Mesothelial cell of epicardium (in vitro differentiated cells): ENCODE measurements around the gene ELK3. TPM values are rescaled to one million over a fixed set of nuclear protein-coding genes. Genes with fewer than 3 reads are reported as not detected.

Experiments
- DNase-seq, 2 experiments: peaks; one replicate each; pipeline ENCODE4 v3.0.0; 2021; ENCODE audit warnings: low spot score in 2 of 2; ENCODE audit not compliant: unreplicated experiment in 2 of 2
- H3K27ac Mint-ChIP-seq: 2 replicates; pipeline ENCODE4 v1.8.0; 2021; ENCODE audit warnings: mixed read lengths
- H3K27me3 Mint-ChIP-seq: 2 replicates; pipeline ENCODE4 v1.8.0; 2021; ENCODE audit warnings: low read depth, mixed read lengths
- H3K36me3 Mint-ChIP-seq: 2 replicates; pipeline ENCODE4 v1.8.0; 2021; ENCODE audit warnings: mixed read lengths
- H3K4me1 Mint-ChIP-seq: 2 replicates; pipeline ENCODE4 v1.8.0; 2021; ENCODE audit warnings: mixed read lengths
- H3K4me3 Mint-ChIP-seq: 2 replicates; pipeline ENCODE4 v1.8.0; 2021; ENCODE audit warnings: mild to moderate bottlenecking, moderate library complexity, mixed read lengths
- H3K9me3 Mint-ChIP-seq: 2 replicates; pipeline ENCODE4 v1.8.0; 2021; ENCODE audit warnings: mixed read lengths
- total RNA-seq: library from RNA; stranded (reverse); gene quantifications from 3 replicates; pipeline ENCODE4 v1.2.1, GENCODE V29; 2021
- TF ChIP-seq, protein P1 (sequence below): fragments of 200-600 bp; sonication (generic); IDR thresholded peaks from one replicate; pipeline ENCODE4 v1.5.0; 2021; ENCODE audit warnings: antibody characterized with exemption; ENCODE audit not compliant: unreplicated experiment

The ELK3 gene
- total RNA-seq, 1 donor from 2014 or later, result 27.2 TPM

- no peaks in the 10 kb centered on the region for H3K9me3 Mint-ChIP-seq
- no peak overlapping the region for H3K4me3 Mint-ChIP-seq
- no peak for DNase-seq
- TF ChIP-seq, protein P1, sequence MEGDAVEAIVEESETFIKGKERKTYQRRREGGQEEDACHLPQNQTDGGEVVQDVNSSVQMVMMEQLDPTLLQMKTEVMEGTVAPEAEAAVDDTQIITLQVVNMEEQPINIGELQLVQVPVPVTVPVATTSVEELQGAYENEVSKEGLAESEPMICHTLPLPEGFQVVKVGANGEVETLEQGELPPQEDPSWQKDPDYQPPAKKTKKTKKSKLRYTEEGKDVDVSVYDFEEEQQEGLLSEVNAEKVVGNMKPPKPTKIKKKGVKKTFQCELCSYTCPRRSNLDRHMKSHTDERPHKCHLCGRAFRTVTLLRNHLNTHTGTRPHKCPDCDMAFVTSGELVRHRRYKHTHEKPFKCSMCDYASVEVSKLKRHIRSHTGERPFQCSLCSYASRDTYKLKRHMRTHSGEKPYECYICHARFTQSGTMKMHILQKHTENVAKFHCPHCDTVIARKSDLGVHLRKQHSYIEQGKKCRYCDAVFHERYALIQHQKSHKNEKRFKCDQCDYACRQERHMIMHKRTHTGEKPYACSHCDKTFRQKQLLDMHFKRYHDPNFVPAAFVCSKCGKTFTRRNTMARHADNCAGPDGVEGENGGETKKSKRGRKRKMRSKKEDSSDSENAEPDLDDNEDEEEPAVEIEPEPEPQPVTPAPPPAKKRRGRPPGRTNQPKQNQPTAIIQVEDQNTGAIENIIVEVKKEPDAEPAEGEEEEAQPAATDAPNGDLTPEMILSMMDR, result no peak
- no peaks in the 10 kb centered on the region for H3K27me3 Mint-ChIP-seq
- H3K27ac Mint-ChIP-seq, result no peak overlapping the region
- peaks cover 43% of the 10 kb centered on the region for H3K36me3 Mint-ChIP-seq
- H3K4me1 Mint-ChIP-seq, result no peaks in the 10 kb centered on the region
These were observed 53.4 kb downstream of the ELK3 start for GRCh38 chr12:96247563-96247962.

DNA sequence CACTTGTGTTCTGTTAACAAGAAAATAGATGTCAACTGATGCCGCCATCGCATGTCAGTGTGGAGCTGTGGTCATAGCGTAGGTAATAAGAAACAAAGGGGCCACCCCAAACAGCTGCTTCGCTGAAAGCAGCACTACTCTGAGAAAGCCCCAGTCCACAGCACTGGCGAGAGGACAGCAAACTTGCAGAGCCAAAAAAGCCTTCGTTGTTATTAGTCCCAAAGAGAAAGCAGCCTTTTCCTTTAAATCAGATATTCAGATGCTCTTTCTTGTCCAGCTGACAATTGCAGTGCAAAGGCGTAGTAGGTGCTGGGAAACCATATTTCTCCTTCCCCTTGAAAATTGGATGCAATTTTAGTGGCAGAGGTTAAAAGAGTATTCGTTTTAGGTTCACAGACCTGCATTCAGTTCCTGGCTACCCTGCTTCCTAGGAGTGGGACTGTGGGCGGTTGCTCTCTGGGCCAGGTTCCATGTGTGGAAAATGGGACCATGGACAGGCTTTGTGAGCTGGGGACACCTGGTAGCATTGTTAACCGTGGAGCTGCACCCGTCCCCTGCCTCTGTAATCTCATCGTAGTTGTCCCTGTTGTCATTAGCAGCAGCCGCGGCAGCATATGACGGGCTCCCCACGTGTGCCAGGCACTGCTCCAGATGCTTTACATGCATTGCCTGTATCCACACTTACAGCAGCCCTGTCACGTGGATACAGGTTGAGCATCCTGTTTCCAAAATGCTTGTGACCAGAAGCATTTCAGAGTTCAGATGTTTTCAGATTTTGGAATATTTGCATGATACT lies 54.2 kb downstream of the ELK3 start:
- no peak overlapping the region for H3K27ac Mint-ChIP-seq
- no peaks in the 10 kb centered on the region for H3K9me3 Mint-ChIP-seq
- no peaks in the 10 kb centered on the region for H3K27me3 Mint-ChIP-seq
- no peak overlapping the region for H3K4me3 Mint-ChIP-seq
- H3K36me3 Mint-ChIP-seq, result peaks cover 44% of the 10 kb centered on the region
- TF ChIP-seq, protein P1, result no peak
- DNase-seq, result no peak
- no peaks in the 10 kb centered on the region for H3K4me1 Mint-ChIP-seq

GRCh38 chr12:96249196-96250118 lies 55.3 kb downstream of the ELK3 start:
- Mint-ChIP-seq H3K4me1 (no peaks in the 10 kb centered on the region), H3K9me3 (no peaks in the 10 kb centered on the region), H3K36me3 (peaks cover 44% of the 10 kb centered on the region), H3K27ac (no peak overlapping the region), H3K4me3 (no peak overlapping the region), H3K27me3 (no peaks in the 10 kb centered on the region)
- DNase-seq, result no peak
- TF ChIP-seq, protein P1, result no peak

- Mint-ChIP-seq H3K36me3 (peaks cover 44% of the 10 kb centered on the region), H3K9me3 (no peaks in the 10 kb centered on the region)
- DNase-seq, result no peak
These were observed 56.0 kb downstream of the ELK3 start for GRCh38 chr12:96250119-96250685.

DNA sequence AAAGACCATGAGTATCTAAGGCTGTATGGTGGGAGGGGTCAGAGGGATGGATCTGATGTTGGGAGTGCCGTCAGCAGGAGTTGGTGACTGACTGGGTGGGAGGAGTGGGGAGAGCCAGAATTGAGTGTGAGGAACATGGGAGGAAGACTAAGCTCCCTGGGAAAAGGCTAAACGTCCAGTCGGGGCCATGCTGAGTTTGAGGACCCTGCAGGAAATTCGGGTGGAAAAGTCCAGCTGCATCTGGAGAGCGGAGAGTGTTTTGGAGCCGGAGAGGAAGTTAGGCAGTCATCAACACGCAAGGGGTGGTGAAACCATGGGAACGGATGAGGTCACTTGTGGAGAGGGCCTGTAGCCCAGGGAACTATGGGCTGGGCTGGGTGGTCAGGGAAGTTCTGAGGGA lies 60.9 kb downstream of the ELK3 start:
- H3K36me3 Mint-ChIP-seq, result peaks cover 25% of the 10 kb centered on the region
- H3K27ac Mint-ChIP-seq, result no peak overlapping the region
- TF ChIP-seq, protein P1, result no peak
- no peak overlapping the region for H3K4me3 Mint-ChIP-seq
- no peaks in the 10 kb centered on the region for H3K4me1 Mint-ChIP-seq
- DNase-seq, result no peak
- no peaks in the 10 kb centered on the region for H3K9me3 Mint-ChIP-seq
- H3K27me3 Mint-ChIP-seq, result no peaks in the 10 kb centered on the region

More at GRCh38 chr12:96250119-96250685, 56.0 kb downstream of the ELK3 start:
- Mint-ChIP-seq H3K4me3 (no peak overlapping the region), H3K27me3 (no peaks in the 10 kb centered on the region), H3K4me1 (no peaks in the 10 kb centered on the region), H3K27ac (no peak overlapping the region)
- TF ChIP-seq, protein P1, result no peak
